Activated CD4-positive, alpha-beta T cell treated with anti-CD3 and anti-CD28 coated beads, Interleukin-2, amount 50 U/mL, for 4 hours (primary cell): Measurements from ENCODE around the gene WNT2.
"Not testable (repeated sequence)": the region's sequence is repeated elsewhere in the genome, so short reads cannot be mapped to it uniquely, and the experiment has no call there.

Source experiments
- DNase-seq, 2 experiments: peaks; one replicate each; pipeline ENCODE4 v3.0.0-alpha.2; 2020

WNT2 gene

DNA sequence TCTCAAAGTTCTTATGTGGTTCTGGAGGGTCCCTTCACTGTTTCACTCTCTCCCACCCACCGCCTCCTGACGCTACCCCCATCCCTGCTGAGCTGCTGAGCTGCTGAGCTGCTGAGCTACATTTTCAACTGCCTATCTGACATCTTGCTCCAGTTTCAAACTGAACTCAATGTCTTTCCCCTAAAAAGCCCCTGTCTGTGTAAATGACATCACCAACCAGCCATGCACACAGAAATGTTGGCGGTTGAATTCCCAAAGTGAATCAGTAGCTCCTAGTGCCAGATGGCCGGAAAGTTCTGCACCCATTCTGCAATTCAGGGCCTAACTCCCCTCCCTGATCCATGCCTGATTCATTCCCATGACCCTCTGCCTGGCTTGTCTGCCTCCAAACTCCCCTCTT is 71.2 kb downstream of the WNT2 start:
- DNase-seq, result no peak

DNA sequence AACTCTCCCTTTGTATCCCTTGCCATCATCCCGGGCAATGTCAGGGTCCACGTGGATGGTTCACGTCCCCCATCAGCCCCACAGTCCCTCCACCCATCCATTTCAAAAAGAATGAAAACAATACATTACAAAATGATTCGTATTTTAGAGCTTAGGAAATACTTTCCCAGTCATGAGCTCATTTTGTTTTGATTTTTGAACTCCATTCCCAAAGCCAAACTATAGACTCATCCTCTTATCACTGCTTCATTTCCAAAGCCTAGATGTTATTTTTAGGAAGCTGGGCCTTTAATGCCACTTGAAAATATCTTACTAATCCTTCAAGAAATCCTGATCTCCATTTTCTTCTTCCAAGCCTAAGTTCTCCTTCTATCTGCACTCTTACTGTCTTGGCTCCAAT is 72.1 kb downstream of the WNT2 start:
- DNase-seq, result no peak

DNA sequence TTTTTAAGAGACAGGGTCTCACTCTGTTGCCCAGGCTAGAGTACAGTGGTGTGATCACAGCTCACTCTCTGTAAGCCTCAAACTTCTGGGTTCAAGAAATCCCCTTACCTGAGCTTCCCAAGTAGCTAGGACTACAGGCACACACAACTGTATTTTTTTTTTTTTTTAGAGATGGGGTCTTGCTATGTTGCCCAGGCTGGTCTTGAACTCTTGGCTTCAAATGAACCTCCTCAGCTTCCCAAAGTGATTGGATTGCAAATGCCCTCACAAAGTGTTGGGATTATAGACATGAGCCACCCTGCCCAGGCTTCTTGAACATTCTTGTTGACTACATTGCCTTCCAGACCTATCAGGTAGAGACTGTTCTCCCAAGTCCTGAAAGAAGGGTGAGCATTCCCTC is 72.6 kb downstream of the WNT2 start:
- DNase-seq, result no peak

DNA sequence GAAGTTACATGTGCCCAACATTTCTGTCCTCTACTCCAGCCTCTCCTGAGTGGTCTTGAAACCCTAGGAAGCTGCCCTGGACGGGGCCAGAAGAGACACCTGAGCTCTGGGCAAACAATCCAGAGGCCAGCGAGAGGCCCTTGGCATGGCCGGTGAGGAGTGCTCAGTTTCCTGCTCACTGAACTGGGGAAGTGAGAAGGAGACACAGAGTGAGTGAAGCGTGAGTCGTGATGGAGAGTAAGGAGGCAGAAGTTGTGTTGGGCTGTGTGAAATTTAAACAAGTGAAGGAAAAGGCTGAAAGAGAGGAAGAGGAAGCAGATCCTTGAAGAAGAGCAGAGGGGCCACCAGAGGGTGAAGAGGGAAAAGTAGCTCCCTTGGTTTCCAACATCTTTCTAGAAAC is 73.2 kb downstream of the WNT2 start:
- no peak for DNase-seq

DNA sequence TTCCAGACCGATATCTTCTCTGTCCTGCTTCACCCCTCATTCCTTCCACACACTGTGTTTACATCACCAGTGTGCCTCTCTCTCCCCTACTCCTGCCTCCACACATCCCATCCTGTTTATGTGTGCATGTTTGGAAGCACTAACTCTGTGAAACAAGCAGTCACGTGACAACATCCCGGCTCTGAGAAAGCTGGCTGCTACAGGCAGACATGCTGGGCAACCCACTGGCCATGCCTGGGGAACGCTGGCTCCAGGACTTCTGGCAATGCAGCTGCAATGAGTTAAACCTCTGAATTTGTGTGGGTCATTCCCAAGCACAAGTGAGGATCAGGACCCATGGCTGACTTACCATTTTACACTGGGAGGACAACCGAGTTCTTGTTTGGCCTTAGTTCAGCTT is 74.0 kb downstream of the WNT2 start:
- DNase-seq, result no peak

DNA sequence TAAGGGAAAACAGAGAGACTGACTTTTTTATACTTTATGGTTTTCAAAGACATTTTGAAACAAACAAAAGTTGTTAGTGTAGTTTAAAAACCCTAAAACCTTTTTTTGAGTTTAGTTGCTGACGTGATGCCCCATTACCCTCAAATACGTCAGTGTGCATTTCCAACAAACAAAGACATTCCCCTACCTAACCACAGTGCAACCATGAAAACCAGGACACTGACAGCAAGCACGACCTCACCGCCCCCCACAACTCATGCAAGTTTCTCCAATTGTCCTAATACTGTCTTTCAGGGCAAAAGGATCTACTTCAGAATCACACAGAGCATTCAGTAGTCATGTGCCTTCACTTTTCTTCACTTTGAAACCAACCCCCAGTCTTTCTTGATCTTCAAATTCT is 75.0 kb downstream of the WNT2 start:
- no peak for DNase-seq

DNA sequence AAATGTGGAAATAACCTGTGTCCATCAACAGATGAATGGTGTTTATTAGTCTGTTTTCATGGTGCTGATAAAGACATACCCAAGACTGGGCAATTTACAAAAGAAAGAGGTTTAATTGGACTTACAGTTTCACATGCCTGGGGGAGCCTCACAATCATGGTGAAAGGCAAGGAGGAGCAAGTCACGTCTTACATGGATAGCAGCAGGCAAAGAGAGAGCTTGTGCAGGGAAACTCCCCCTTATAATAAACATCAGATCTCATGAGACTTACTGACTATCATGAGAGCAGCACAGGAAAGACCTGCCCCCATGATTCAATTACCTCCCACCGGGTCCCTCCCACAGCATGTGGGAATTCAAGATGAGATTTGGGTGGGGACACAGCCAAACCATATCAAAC is 77.2 kb downstream of the WNT2 start:
- DNase-seq, result not testable (repeated sequence)

DNA sequence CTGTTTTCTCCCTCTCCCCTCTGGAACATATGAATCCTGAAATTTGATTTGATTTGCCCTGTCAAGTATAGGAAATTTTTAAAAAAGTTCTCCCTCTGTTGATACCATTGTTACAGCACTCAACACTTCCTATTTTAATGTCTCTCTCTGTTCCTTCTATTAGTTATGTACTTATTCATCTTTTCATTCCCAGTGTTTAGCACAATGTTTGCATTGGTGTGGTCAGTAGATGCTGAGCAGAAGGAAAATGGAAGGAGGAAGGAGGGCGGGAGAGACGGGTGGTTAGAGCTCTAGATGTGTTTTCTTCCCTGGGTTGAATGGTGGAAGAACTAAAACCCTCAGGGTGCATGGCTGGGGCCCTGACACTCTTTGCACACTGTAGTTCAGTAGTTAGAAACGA is 79.5 kb downstream of the WNT2 start:
- no peak for DNase-seq

DNA sequence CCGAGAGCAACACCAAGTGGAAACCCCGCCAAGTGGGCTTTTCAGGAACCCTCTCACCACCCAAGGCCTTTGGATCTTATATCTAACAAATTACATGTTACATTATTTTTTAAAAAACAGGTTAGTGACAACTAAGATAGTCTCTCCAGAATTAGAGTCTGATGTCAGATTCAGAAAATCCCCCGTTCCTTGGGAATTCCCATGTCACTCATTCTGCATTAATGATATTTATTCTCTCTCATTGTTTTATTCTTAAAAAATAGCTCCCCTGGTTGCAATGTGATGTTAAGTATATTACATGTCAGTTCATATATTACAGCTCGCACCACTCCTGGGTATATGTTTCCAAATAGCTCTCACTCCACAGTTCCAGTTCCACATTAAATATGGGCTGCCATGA is 81.8 kb downstream of the WNT2 start:
- DNase-seq, result no peak

DNA sequence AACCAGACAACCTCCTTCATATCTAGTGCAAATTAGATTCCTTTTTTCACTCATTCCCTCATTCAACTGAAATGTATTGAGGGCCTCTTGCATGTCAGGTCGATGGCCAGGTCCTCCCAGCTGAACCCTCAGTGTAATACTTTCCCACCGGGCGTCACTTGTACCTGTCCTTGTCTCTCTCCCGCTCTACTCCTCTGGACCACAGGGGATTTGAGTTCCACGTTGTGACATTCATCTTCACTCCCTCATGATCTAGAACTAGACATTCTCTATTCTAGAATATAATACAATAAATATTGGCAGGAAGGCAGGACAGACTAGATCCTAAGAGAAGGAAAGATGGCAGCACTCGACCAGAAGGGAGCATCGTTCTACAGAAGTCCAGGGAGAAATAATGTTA is 83.9 kb downstream of the WNT2 start:
- DNase-seq, result no peak

DNA sequence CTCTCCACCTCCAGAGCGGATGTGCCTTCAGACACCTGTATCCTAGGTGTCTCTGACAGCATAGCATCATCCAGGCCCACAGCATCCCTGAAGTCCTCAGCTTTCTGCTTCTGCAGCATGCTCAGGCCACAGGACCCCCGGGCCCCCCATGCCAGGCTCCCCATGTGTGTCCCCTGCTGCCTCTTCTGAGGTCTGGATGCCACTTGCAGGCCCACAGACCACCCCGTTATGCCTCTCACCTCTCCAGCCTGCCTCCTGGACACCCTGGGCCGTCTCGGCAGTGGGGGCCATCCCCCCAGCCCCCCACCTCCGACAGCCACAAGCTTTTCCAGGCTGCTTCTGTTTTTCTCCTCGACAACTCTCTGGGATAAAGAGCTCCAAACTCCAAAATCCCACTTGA is 84.4 kb downstream of the WNT2 start:
- no peak for DNase-seq

DNA sequence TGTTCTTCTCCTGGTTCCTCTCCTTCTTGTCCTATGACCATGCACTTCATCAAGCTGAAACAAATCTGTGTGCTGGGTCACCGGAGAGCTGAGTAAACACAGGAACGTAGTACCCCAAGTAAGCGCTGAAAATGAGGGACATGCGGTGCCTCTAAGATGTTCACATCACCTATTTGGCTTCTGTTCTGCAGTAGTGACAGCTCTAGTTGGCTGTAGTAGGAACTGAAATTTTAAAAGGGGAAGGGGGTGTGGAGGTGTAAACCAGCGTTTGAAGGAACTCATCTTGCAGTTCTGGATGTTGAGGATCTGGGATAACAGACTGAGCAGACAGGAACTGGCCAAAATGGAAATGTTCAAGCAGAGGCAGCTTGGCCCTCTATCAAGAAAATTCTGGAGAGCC is 85.2 kb downstream of the WNT2 start:
- DNase-seq, result no peak

DNA sequence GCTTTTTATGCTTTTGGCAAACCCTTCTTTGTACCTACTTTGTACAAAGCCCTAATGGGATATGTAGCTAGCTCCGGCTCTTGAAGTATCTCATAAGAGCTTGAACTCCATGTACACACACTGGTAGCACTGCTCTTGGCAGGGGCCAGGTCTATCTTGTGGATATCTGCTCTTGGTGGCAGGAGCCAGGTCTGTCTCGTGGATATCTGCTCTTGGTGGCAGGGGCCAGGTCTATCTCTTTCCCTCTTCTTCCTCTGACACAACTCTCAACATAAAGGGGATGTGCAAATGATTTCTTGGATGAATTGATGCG is 91.9 kb downstream of the WNT2 start:
- no peak for DNase-seq

DNA sequence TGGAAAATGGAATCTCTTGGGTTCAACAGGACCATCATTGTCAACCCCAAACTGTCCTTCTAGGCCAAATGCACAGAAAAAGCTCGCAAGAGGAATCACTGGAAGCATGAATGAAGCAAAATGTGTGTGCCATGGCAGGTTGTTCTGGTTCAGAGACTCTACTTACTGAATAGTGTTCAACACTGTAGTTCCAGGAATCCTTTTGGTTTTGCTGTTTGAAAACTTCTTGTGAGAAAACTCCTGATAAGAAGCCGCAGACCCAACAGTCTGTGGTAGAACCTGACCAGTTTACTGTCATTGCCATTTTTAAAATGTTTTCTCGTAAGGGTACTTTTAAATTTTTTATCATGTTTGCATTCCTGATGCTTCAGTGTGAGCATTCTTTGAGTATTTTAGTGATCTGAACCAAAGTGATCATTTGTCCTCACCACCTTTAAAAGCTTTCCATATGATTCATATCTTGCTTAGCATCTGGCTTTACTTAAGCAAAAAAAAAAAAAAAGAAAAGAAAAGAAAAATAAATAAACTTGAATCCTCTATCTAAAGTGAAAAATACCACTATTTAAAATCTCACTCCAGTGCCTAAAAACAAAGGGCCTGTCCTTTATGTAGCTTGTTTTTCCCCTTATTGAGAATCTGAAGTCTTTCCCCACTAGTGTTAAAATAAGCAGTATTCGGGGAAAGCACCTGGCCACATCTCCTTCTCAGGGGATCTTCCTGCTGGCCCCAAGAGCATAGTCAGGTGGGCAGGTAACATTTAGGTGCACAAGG is 92.4 kb downstream of the WNT2 start:
- DNase-seq, result no peak

DNA sequence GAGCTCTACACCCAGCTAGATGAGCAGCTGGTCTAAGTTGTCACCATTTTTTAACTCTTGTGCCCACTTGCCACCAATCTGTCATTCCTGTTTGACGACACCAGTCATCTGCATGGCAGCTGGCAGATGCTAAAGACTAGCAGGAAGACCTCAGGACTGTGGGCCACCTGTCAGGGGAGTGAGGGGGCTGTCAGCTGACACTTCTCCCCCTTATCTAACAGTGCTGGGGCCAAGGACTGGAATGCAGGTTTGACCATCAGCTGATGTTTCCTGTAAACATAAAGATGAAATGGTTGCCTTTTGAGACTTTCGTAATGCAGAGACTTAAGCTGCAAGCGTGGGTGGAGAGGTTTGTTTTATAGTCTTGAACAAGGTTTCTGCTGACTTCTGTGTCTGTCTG is 93.5 kb downstream of the WNT2 start:
- DNase-seq, result no peak

DNA sequence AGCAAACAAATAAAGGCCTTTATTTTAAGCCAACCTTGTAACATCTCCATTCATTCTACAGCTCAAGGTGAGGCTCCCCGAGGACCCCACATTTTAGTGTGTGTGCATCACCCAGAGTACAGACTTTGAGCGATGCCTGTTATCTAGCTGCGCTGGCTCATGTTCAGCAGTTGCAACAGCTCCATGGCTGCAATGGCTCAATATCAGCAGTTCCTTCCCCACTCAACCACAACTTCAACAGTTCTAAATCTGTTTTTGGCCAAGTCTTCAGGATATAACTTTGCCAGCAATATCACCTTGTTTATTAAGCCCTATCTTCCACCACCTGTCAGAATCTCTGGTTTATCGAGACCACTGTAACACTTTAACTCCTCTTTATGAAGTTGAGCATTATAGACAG is 95.8 kb downstream of the WNT2 start:
- DNase-seq, result no peak

DNA sequence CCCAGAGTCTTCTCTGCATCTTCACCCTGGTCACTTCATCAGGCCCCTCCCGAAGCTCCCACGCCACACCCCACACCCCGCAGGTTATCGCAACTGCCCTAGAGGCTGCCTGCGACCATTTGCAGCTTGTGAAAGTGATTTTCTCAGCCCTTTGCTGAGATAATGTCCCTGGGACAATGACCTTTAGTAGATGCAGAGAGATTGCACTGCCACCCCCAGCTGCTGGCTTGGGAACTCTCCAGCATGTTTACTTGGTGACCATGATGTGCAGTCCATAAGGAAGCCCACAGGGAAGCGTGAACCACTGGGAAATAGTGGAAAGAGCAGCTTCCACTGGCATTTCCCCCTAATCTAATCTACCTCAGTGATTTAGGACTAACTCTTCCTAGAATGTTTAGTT is 97.3 kb downstream of the WNT2 start:
- DNase-seq, result no peak
